Activated naive CD8-positive, alpha-beta T cell treated with anti-CD3 and anti-CD28 coated beads for 36 hours (primary cell): ENCODE data around the gene TSPAN11. TPM values are rescaled to one million over a fixed set of nuclear protein-coding genes. Genes with fewer than 3 reads are reported as not detected.

Experiments used
- DNase-seq: peaks from one replicate; pipeline ENCODE4 v3.0.0; 2021
- H3K27ac Mint-ChIP-seq: one replicate; pipeline ENCODE4 v1.8.0; 2022; ENCODE audit warnings: mild to moderate bottlenecking, moderate library complexity, mixed read lengths
- H3K27me3 Mint-ChIP-seq: one replicate; pipeline ENCODE4 v1.8.0; 2022; ENCODE audit warnings: mild to moderate bottlenecking, mixed read lengths
- H3K36me3 Mint-ChIP-seq: one replicate; pipeline ENCODE4 v1.8.0; 2021; ENCODE audit warnings: mild to moderate bottlenecking, mixed read lengths
- H3K4me1 Mint-ChIP-seq: one replicate; pipeline ENCODE4 v1.8.0; 2021; ENCODE audit warnings: mixed read lengths
- H3K4me3 Mint-ChIP-seq: one replicate; pipeline ENCODE4 v1.8.0; 2022; ENCODE audit warnings: mild to moderate bottlenecking, moderate library complexity, mixed read lengths
- H3K9me3 Mint-ChIP-seq: one replicate; pipeline ENCODE4 v1.8.0; 2022; ENCODE audit warnings: mixed read lengths
- total RNA-seq, 2 experiments: library from RNA; stranded (reverse); gene quantifications; one replicate each; pipeline ENCODE4 v1.2.3, GENCODE V29; 2021

Gene TSPAN11
- total RNA-seq, 2 experiments from 2014 or later: not detected

DNA sequence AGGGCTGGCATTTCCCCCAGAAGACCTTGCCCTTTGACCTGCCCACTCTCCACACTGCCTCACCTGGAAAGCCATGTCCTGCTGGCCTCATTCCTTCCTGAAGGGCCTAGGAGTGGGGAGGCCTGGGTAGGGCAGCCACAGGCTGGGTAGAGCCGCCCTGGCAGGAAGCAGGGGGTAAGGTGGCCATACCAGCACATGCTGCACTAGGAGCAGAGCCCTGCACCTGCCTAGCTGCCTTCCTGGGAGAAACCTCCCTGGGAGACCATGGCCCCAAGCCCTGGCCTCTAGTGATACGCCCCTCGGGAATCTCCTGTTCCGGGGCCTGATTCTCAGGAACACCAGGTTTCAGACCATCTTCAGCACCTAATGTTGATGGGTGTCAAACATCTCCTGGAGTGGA is 65.8 kb downstream of the TSPAN11 start:
- Mint-ChIP-seq H3K9me3 (no peaks in the 10 kb centered on the region), H3K4me3 (no peak overlapping the region), H3K36me3 (no peaks in the 10 kb centered on the region), H3K27me3 (no peaks in the 10 kb centered on the region), H3K27ac (no peak overlapping the region), H3K4me1 (no peaks in the 10 kb centered on the region)
- DNase-seq: no peak

DNA sequence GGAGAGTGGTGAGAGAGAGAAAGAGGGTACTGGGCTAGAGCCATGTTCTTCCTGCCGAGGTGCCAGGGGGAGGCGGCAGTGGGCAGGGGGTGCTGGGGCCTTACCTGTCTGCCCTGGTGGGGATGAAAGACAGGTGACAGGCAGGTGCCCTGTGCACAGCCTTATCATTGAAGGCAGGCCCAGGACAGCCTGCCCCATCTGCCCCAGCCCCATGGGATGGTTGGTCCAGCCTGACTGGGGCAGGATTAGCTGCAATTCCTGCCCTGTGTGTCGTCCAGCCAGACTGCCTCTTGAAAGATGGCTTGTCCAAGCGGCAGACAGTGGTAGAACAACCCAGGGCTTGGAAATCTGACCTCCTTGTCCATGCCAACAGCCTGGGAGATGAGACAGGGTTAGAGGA is 67.2 kb downstream of the TSPAN11 start:
- Mint-ChIP-seq H3K4me1 (no peaks in the 10 kb centered on the region), H3K4me3 (no peak overlapping the region), H3K27me3 (no peaks in the 10 kb centered on the region), H3K36me3 (no peaks in the 10 kb centered on the region), H3K27ac (no peak overlapping the region), H3K9me3 (no peaks in the 10 kb centered on the region)
- DNase-seq: no peak

DNA sequence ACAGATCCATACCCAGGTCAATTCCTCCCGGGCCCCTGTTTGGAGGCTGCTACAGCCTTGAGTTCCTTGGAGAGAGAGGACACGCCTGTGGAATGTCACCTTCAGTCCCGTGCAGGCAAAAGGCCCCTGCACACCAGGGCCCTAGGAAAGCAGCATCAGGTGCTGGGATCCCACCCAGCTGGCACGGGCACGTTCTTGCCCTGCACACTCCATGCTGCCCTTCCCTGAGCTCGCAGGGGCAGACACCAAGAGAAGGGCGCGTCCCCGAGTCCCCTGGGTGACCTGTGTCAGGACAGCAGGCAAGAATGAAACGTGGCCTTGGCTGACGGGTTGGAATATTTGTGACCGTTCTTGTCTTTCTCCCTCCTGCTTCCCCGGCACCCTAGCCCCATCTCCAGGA is 67.7 kb downstream of the TSPAN11 start:
- H3K4me1 Mint-ChIP-seq: no peaks in the 10 kb centered on the region
- no peaks in the 10 kb centered on the region for H3K9me3 Mint-ChIP-seq
- no peaks in the 10 kb centered on the region for H3K36me3 Mint-ChIP-seq
- no peak for DNase-seq
- H3K27ac Mint-ChIP-seq: no peak overlapping the region
- no peaks in the 10 kb centered on the region for H3K27me3 Mint-ChIP-seq
- no peak overlapping the region for H3K4me3 Mint-ChIP-seq

DNA sequence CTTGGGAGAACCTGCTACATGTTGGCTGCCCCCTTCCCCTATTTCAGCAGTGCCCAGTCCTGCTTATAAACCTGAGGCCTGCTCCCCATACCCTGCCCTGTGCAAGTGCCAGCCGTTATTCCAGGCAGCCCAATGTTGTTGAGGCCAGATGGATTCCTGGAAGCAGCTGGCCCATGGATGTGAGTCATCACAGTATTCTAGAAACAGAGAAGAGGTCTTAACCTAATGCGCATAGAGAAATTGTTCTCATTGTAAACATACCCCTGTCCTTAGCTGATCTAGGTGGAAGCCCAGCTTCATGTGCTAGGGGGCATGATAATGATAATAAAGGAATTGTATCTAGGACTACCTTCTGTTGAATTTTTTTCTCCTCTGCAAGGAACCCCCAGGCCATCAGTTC is 69.7 kb downstream of the TSPAN11 start:
- no peaks in the 10 kb centered on the region for H3K4me1 Mint-ChIP-seq
- no peaks in the 10 kb centered on the region for H3K36me3 Mint-ChIP-seq
- H3K4me3 Mint-ChIP-seq: no peak overlapping the region
- H3K27ac Mint-ChIP-seq: no peak overlapping the region
- DNase-seq: no peak
- H3K27me3 Mint-ChIP-seq: no peaks in the 10 kb centered on the region
- H3K9me3 Mint-ChIP-seq: no peaks in the 10 kb centered on the region

DNA sequence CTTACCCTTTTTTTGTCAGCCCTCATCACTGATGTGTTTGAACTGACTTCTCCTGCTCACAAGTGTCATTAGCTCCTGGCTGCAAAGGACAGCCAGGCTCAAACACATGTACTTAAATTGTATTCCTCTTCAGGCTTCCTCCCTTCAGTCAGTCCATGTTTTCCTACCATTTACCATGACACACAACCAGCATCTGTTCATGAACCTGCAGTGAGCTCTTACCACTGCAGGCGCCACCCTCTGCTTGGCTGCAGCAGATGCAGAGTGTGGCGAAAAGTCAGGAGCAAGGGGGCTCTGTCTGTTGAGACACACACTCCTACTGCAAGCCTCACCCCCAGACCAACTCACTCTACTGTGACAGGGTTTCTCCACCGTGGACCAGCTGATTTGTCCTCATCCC is 70.2 kb downstream of the TSPAN11 start:
- H3K9me3 Mint-ChIP-seq: no peaks in the 10 kb centered on the region
- H3K4me3 Mint-ChIP-seq: no peak overlapping the region
- H3K27me3 Mint-ChIP-seq: no peaks in the 10 kb centered on the region
- no peak for DNase-seq
- no peaks in the 10 kb centered on the region for H3K36me3 Mint-ChIP-seq
- no peaks in the 10 kb centered on the region for H3K4me1 Mint-ChIP-seq
- no peak overlapping the region for H3K27ac Mint-ChIP-seq

DNA sequence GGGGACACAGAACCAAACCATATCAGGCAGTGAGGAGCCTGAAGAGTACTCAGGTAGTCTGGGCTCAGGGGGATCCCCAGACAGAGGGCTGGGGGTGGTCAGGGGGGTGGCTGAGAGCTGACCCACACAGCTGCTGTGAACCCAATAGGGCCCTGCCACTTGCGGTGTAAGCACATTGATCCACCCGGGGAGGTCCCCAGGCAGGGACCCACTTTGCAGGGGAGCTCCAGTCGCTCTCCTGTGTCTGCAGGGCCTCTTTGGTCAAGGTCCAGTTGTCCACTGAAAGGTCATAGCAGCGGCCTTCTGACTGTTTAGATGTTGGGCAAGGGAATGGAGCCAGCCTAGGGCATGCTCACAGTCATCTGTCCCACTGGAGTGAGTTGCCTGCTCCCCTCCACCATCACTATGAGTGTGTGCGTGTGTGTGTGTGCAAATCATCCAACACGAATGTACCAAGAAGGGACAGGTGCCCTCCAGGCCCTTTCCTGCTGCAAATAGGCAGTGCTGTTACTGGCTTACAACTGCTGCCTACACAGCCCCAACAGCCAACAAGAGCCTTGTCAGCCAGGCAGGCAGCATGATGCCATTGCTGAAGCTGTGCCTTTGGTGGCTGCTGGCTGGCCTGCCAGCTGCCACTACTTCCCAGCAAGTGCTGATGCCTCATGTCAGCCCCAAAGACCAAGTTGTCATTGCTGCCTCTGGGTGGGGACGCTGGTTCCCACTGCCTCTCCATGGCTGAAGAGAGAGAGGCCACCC is 71.3 kb downstream of the TSPAN11 start:
- no peak for DNase-seq
- Mint-ChIP-seq H3K27ac (no peak overlapping the region), H3K9me3 (no peaks in the 10 kb centered on the region), H3K4me3 (no peak overlapping the region), H3K27me3 (no peaks in the 10 kb centered on the region), H3K4me1 (no peaks in the 10 kb centered on the region), H3K36me3 (no peaks in the 10 kb centered on the region)

DNA sequence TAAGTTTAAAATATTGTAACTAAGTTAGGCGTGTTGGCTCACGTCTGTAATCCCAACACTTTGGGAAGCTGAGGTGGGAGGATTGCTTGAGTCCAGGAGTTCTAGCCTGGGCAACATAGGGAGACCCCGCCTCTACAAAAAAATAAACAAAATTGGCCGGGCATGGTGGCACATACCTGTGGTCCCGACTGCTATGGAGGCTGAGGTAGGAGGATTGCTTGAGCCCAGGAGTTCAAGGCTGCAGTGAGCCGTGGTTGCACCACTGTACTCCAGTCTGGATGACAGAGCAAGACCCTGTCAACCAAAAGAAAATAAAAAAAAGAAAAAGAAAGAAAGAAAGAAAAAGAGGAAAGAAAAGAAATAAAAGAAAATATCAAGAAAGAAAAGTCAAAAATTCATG is 72.5 kb downstream of the TSPAN11 start:
- H3K9me3 Mint-ChIP-seq: no peaks in the 10 kb centered on the region
- H3K36me3 Mint-ChIP-seq: no peaks in the 10 kb centered on the region
- DNase-seq: no peak
- no peak overlapping the region for H3K27ac Mint-ChIP-seq
- no peaks in the 10 kb centered on the region for H3K27me3 Mint-ChIP-seq
- no peaks in the 10 kb centered on the region for H3K4me1 Mint-ChIP-seq
- H3K4me3 Mint-ChIP-seq: no peak overlapping the region

DNA sequence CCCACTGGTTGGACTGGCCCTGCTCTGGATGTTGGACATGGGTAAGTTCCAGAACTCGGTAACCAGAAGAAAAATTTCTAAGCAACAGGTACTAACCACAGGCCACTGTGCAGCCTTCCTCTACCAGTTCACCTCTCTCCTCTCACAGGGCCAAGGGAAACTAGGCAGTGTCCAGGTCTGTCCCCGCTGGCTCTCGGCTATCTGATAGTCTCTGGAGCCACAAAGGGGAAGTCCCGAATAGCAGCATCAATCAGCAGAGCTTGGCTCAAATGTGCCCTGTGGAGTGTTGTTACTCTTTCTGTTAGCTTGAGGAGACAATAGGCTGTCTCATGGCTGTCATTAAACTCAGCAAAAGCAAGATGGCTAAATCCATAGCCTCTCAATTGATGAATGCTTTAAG is 73.2 kb downstream of the TSPAN11 start:
- H3K4me1 Mint-ChIP-seq: no peaks in the 10 kb centered on the region
- H3K36me3 Mint-ChIP-seq: no peaks in the 10 kb centered on the region
- H3K27ac Mint-ChIP-seq: no peak overlapping the region
- no peaks in the 10 kb centered on the region for H3K9me3 Mint-ChIP-seq
- H3K27me3 Mint-ChIP-seq: no peaks in the 10 kb centered on the region
- no peak for DNase-seq
- no peak overlapping the region for H3K4me3 Mint-ChIP-seq

DNA sequence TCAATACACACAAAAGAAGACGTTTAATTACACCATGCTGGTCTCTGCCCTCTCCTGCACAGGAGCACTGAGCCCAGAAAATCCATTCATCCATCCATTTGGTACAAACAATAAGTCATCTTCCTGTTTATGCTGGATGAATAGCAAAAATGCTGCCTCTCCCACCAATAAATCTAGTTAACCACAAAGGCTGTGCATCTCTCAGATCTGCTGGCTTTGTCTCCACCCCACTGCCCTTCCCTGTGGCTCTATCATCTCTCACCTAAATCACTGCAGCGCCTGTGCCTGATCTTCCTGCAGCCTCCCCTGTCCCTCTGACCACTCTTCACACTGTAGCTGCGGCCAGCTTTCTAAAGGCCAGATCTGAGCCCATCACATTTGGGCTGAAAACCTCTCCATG is 74.2 kb downstream of the TSPAN11 start:
- Mint-ChIP-seq H3K9me3 (no peaks in the 10 kb centered on the region), H3K27ac (no peak overlapping the region), H3K27me3 (no peaks in the 10 kb centered on the region), H3K4me1 (no peaks in the 10 kb centered on the region), H3K4me3 (no peak overlapping the region), H3K36me3 (no peaks in the 10 kb centered on the region)
- DNase-seq: no peak

DNA sequence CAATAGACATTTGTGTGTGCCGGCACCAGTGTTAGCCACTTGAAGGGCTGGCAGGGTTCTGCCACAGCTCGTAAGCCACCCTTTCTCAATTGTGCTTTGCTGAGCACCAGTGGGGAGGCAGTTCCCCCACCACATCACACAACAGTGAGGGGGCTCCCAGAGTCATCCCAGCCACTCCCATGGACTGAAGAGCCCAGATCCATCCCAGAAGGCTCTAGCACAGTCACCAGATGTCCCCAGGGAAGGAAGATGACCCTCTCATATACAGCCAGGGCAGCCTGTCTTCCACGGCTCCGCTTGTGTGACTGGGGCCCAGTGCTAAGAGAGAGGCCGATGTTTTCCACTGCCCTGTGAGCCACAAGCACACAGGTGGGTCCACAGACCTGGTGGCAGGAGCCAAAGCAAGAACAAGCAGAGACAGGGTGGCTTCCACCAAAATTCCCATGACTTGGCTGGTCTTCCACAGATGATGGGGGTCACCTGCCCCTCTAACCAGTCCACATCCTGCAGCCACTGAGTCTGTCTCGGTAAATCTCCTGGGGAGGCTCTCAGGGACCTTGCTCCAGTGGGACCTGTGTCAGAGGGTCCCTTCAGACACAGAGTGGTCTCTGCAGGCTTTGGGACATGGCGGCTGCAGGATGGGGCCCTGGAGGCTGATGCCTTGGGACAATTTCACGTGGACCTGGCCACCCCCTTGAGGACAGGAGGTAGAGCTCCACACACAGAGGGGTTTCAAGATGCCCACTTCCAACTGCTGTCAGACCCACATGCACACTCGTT is 75.2 kb downstream of the TSPAN11 start:
- no peak for DNase-seq
- no peak overlapping the region for H3K4me3 Mint-ChIP-seq

DNA sequence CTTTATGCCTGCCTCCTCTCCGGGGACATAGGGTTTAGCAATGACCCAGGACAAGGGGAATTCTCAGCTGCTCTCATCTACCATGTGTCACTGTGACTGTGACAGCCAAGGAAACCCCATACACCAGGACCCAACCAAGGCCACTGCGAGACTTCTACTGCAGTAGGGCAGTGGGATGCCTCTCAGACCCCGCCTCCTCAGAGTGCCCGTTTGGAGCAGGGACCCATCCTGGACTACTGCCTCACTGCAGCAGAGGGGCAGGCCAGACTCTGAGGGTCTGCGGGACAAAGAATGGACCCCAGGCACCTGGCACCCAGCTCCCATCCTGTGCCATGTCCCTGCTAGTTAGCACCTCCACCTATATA is 75.8 kb downstream of the TSPAN11 start:
- no peaks in the 10 kb centered on the region for H3K36me3 Mint-ChIP-seq
- H3K9me3 Mint-ChIP-seq: no peaks in the 10 kb centered on the region
- H3K27ac Mint-ChIP-seq: no peak overlapping the region
- H3K27me3 Mint-ChIP-seq: no peaks in the 10 kb centered on the region
- no peak for DNase-seq
- no peak overlapping the region for H3K4me3 Mint-ChIP-seq
- no peaks in the 10 kb centered on the region for H3K4me1 Mint-ChIP-seq

More for the DNA sequence above, 75.2 kb downstream of the TSPAN11 start:
- no peaks in the 10 kb centered on the region for H3K4me1 Mint-ChIP-seq
- H3K27me3 Mint-ChIP-seq: no peaks in the 10 kb centered on the region
- H3K9me3 Mint-ChIP-seq: no peaks in the 10 kb centered on the region
- no peaks in the 10 kb centered on the region for H3K36me3 Mint-ChIP-seq
- no peak overlapping the region for H3K27ac Mint-ChIP-seq

DNA sequence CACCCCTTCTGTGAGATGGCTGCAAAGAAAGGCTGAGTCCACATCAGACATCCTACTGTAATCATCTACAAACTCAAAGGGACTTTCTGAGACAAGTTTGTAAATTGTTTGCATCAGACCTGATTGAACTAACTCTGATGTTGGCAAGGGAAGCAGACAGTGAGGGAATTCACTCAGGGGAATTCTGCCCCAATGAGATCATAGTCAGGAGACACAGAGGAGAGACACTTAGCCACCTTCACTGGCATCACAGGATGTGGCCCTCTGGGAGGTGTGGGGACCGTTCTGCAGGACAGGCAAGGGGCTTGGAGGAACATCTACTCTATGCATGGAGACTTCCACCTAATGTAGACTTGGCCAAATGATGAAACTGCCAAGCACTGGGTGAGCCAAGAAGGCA is 76.5 kb downstream of the TSPAN11 start:
- no peak for DNase-seq
- no peak overlapping the region for H3K4me3 Mint-ChIP-seq
- no peak overlapping the region for H3K27ac Mint-ChIP-seq
- no peaks in the 10 kb centered on the region for H3K9me3 Mint-ChIP-seq
- no peaks in the 10 kb centered on the region for H3K27me3 Mint-ChIP-seq
- H3K4me1 Mint-ChIP-seq: no peaks in the 10 kb centered on the region
- no peaks in the 10 kb centered on the region for H3K36me3 Mint-ChIP-seq

DNA sequence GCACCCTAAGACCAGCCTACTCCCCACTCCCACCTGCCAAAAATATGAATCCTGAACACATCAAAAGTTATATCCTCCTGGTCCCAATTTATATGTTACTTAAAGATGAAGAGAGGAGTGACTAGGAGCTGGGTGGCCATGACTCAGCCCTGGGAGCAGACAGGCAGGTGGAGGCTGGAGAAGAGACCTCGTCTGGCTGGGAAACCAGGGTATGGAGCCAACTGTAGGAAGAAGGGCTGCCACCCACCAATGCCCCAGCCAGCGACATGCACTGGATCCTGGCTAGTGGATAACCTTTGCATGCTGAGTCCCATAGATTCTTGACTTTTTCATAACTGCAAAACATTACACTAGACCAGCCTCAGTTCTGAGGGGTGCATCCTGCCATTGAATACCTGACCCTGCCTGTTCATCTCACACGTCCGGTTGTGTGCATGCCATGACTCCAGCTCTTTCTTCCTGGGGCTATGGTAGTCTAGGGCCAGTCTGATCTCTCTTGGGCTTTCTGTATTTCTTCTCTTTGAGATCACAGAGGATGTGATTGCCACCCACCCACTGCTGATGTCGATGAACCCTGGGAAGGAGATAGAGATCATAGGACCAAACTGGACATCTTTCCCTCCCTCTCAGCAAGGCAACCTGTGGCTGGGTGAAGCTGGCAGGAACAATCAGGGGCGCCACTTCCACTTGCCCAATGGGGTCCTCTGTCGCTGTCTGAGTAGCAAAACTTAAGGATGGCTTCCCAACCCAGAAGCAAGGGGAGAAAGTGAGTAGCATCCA is 77.5 kb downstream of the TSPAN11 start:
- Mint-ChIP-seq H3K27me3 (no peaks in the 10 kb centered on the region), H3K4me1 (no peaks in the 10 kb centered on the region), H3K27ac (no peak overlapping the region), H3K36me3 (no peaks in the 10 kb centered on the region), H3K9me3 (no peaks in the 10 kb centered on the region), H3K4me3 (no peak overlapping the region)
- DNase-seq: no peak

DNA sequence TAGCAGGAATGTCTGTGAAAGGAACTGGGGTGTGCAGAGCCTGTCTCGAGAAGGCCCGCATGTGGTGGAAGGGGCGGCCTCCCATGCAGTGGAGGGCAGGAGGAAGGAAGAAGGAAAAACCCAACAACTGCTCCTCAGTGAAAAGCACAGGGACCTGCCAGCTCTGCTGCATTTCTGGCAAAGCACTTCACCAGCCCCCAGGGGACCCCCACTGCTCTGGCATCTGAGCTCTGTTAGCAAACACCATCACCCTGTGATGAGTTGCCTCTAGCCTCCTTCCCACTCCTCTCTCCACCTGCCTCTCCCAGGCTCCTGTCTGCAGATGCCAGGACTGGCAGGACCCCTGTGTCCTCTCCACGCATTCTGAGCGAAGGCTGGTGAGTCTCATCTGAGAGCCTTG is 78.1 kb downstream of the TSPAN11 start:
- Mint-ChIP-seq H3K4me1 (no peaks in the 10 kb centered on the region), H3K27ac (no peak overlapping the region), H3K27me3 (no peaks in the 10 kb centered on the region), H3K9me3 (no peaks in the 10 kb centered on the region), H3K4me3 (no peak overlapping the region), H3K36me3 (no peaks in the 10 kb centered on the region)
- no peak for DNase-seq

DNA sequence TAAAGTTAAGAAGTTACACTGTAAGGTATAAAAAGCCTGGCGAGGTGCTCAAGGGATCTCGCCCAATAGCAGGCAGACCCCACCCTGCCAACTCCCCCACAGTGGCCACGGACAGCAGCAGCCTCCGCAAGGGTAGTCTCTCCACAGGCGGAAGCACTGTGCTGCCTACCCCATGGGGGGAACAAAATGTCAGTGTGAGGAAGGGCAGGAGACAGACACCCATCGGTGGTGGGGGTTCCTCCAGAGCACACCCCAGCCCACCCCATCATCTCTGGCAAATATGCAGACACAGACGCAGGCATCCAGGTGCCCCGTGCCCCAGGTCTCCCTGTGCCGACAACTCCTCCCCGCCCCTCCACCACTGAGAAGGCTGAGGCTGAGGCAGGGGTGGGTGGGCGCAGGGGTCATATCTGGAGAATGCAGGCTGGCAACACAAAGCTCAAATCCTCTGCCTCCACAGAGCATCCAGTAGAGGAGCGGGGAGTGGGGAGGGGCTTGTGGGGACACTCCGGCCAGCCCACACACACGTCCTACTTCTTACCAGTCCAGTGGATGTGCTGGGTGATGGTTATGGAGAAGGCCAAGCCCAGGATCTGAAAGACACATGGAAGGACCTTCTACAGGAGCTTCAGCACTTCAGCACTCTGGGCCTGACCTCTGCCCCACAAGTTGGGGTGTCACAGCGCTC is 78.9 kb downstream of the TSPAN11 start:
- Mint-ChIP-seq H3K4me1 (no peaks in the 10 kb centered on the region), H3K36me3 (no peaks in the 10 kb centered on the region), H3K4me3 (no peak overlapping the region), H3K27me3 (no peaks in the 10 kb centered on the region), H3K9me3 (no peaks in the 10 kb centered on the region), H3K27ac (no peak overlapping the region)
- DNase-seq: no peak
